ENCODE results near the gene PCIF1.
"Not testable (repeated sequence)": the region's sequence is repeated elsewhere in the genome, so short reads cannot be mapped to it uniquely, and the experiment has no call there.

Gene PCIF1

GRCh38 chr20:45967551-45968080 lies 33.1 kb downstream of the PCIF1 start:
- DNase-seq (ENCODE audit: low read depth): no peak

- no peak for DNase-seq (ENCODE audit: low read depth)
Measured at GRCh38 chr20:45968081-45968671, 33.7 kb downstream of the PCIF1 start.

- DNase-seq (ENCODE audit: low read depth): peak; percentile 55
Measured at GRCh38 chr20:45968801-45969711, 34.6 kb downstream of the PCIF1 start.

GRCh38 chr20:45969712-45970634 lies 35.5 kb downstream of the PCIF1 start:
- peak; percentile 67 for DNase-seq (ENCODE audit: low read depth)

- peak; percentile 43 for DNase-seq (ENCODE audit: low read depth)
Measured at GRCh38 chr20:45970646-45971424, 36.4 kb downstream of the PCIF1 start.

GRCh38 chr20:45971425-45971674 lies 36.9 kb downstream of the PCIF1 start:
- DNase-seq (ENCODE audit: low read depth): no peak

GRCh38 chr20:45971675-45972499 lies 37.4 kb downstream of the PCIF1 start, which contains the start of gene ZNF335:
Gene ZNF335, minus strand, starts transcription at chr20:45972203. Its CDS starts 793 bp downstream, at chr20:45971410.
- peak; percentile 95 for DNase-seq (ENCODE audit: low read depth)

GRCh38 chr20:45972500-45973183 lies 38.2 kb downstream of the PCIF1 start:
- peak; percentile 97 for DNase-seq (ENCODE audit: low read depth)

- no peak for DNase-seq (ENCODE audit: low read depth)
Measured at GRCh38 chr20:45974896-45975565, 40.5 kb downstream of the PCIF1 start.

GRCh38 chr20:45975686-45976085 lies 41.2 kb downstream of the PCIF1 start:
- DNase-seq (ENCODE audit: low read depth): no peak

- no peak for DNase-seq (ENCODE audit: low read depth)
Measured at GRCh38 chr20:45976086-45976485, 41.6 kb downstream of the PCIF1 start.

- DNase-seq (ENCODE audit: low read depth): no peak
Measured at GRCh38 chr20:45981261-45981660, 46.8 kb downstream of the PCIF1 start.

GRCh38 chr20:45983279-45983743 lies 48.8 kb downstream of the PCIF1 start:
- no peak for DNase-seq (ENCODE audit: low read depth)

GRCh38 chr20:45985573-45985972 lies 51.1 kb downstream of the PCIF1 start:
- no peak for DNase-seq (ENCODE audit: low read depth)

- DNase-seq (ENCODE audit: low read depth): no peak
Measured at GRCh38 chr20:45987108-45987780, 52.8 kb downstream of the PCIF1 start.

GRCh38 chr20:45988830-45989229 lies 54.3 kb downstream of the PCIF1 start:
- DNase-seq (ENCODE audit: low read depth): not testable (repeated sequence)

- no peak for DNase-seq (ENCODE audit: low read depth)
Measured at GRCh38 chr20:45991616-45992015, 57.1 kb downstream of the PCIF1 start.

GRCh38 chr20:45993197-45993951 lies 58.9 kb downstream of the PCIF1 start:
- DNase-seq (ENCODE audit: low read depth): peak; percentile 70

Measured in iris pigment epithelial cell (primary cell).